ENCODE results near the gene FOXD1. TPM values are rescaled to one million over a fixed set of nuclear protein-coding genes. Genes with fewer than 3 reads are reported as not detected.

FOXD1 gene
- total RNA-seq, 4 donors from 2014 or later = 2.4 to 13.9 (median 9.6) TPM; not detected in 1

DNA sequence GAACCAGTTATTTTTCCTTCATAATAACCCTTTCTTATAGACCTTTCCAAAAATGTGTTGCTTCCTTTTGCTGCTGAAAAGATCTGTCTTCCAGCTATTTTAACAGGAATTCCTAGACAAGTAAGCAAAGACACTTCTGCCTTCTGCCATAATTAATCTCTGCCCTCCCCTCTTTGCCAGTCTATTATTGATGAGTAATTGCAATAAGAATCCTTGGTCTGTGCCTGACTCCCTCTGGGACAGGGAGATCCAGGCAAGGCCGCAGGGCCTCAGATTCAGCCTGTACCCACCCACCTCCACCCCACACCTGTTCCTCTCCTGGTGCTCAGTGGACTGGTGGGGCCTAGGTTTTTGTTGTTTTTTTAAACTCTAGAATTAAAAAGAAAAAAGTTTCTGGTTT, 8.3 kb downstream of the FOXD1 start:
- TF ChIP-seq EP300 (IDR thresholded peaks at IDR 0.05) (no peak), POLR2AphosphoS5 (IDR thresholded peaks at IDR 0.05) (no peak)
- H3K4me3 ChIP-seq = no peak overlapping the region
- WGBS, 2 donors (ENCODE audit: low coverage in 1 of 2) = 44 to 100% methylated on average over 1 of the region's 1 CpG
- H3K27me3 ChIP-seq = peaks cover 100% of the 10 kb centered on the region
- no peak for ATAC-seq
- peaks cover 0 to 20% (median 5%) of the 10 kb centered on the region in 3 donors for H3K4me1 ChIP-seq
- H3K27ac ChIP-seq = no peak overlapping the region
- H3K36me3 ChIP-seq = no peaks in the 10 kb centered on the region
- no peaks in the 10 kb centered on the region for H3K9me3 ChIP-seq

DNA sequence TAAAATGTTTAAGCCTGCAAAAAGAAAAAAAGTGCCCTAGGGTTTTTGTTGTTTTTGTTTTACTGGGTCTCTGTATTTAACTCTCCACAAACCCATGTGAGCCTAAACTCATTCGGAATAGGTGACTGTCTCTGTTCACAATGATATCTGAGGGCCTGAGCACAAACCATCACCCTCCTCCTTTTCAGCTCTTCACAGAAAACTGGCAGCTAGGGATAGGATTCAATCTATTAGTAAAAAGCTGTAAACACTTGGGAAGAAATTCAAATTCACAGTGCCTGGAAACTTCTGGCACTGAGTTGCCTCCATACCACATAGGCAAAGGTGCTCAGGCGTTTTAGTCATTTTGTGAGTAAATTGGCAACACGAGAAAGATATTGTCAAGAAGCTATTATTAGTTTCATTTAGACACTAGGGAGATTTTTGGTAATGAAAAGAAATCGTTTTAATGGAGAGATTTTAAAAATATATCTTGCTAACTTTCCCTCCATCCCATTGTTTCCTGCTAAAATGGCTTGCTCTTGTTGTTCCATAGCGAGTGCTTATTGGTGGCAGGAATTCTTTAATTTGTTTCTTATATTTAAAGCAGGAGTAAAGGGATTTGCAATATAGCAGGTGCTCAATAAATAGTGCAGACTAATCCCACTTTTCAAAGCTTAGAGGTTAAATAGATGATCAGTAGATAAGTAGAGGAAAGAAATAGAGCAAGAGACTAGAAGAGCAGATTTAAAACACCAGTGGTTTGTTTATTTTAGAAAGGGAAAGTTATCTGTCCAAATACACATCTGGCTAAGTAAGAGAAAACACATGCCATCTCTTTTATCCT, 9.7 kb downstream of the FOXD1 start:
- no peak for ATAC-seq
- no peaks in the 10 kb centered on the region for H3K9me3 ChIP-seq
- no peak overlapping the region for H3K4me3 ChIP-seq
- peaks cover 0 to 20% (median 5%) of the 10 kb centered on the region in 3 donors for H3K4me1 ChIP-seq
- TF ChIP-seq POLR2A (IDR thresholded peaks at IDR 0.05) = no peak
- TF ChIP-seq EP300 (IDR thresholded peaks at IDR 0.05) = no peak
- no peak for TF ChIP-seq POLR2AphosphoS5 (IDR thresholded peaks at IDR 0.05)
- no peak overlapping the region for H3K27ac ChIP-seq
- WGBS, 2 donors (ENCODE audit: low coverage in 1 of 2) = 31 to 44% methylated on average over 4 to 5 of the region's 5 CpGs
- H3K36me3 ChIP-seq = no peaks in the 10 kb centered on the region
- peaks cover 99% of the 10 kb centered on the region for H3K27me3 ChIP-seq

DNA sequence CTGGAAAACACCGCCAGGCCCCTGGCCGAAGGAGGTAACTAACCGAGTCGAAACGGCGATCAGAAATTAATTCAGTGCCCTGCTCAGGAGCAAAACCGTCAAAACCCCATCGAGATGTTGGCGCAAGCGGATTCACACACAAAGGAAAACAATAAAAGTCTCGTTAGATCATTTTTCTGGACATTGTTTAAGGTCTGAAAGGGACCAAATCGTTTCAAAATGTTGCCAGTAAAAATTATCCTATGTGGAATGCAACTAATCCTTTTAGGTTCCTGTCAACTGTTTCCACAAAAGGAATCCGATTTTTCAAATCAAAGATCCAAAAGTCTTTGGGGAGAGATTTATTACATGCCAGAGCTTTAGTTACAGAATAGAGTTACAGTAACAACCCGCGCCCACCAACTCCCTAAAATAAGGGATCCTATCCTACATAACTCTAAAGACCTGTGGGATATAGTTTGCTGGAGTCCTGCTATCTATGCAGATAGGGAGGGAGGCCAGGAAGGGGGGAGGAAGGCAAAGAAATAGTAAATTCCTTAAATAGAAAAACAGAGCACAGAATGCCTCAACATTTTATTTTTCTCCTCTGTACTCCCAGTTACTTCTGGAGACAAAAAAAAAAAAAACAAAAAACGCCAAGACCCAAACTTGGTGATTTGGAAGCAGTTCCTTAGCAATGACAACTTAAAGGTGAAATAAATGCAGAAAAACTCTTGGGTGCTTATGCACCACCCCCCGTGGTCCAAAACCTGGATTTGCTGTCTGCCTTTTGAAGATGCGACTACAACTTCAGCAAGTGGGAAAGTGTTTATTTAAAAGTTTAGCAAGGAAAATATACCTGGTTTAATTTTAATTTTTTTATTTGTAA, 10.6 kb downstream of the FOXD1 start:
- no peak for TF ChIP-seq POLR2AphosphoS5 (IDR thresholded peaks at IDR 0.05)
- TF ChIP-seq POLR2A (IDR thresholded peaks at IDR 0.05) = no peak
- TF ChIP-seq EP300 (IDR thresholded peaks at IDR 0.05) = no peak
- TF ChIP-seq, protein P1, sequence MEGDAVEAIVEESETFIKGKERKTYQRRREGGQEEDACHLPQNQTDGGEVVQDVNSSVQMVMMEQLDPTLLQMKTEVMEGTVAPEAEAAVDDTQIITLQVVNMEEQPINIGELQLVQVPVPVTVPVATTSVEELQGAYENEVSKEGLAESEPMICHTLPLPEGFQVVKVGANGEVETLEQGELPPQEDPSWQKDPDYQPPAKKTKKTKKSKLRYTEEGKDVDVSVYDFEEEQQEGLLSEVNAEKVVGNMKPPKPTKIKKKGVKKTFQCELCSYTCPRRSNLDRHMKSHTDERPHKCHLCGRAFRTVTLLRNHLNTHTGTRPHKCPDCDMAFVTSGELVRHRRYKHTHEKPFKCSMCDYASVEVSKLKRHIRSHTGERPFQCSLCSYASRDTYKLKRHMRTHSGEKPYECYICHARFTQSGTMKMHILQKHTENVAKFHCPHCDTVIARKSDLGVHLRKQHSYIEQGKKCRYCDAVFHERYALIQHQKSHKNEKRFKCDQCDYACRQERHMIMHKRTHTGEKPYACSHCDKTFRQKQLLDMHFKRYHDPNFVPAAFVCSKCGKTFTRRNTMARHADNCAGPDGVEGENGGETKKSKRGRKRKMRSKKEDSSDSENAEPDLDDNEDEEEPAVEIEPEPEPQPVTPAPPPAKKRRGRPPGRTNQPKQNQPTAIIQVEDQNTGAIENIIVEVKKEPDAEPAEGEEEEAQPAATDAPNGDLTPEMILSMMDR (IDR thresholded peaks at IDR 0.05) = no peak
- Histone ChIP-seq H3K27me3 (peaks cover 99% of the 10 kb centered on the region), H3K9me3 (no peaks in the 10 kb centered on the region), H3K4me3 (peak overlapping the region in 1 of 2 donors; percentile 35), H3K27ac (peak overlapping the region in 3 of 4 donors; percentile 57 to 82 (median 82)), H3K4me1 (peaks cover 0 to 20% (median 5%) of the 10 kb centered on the region in 3 donors), H3K36me3 (no peaks in the 10 kb centered on the region)
- ATAC-seq = no peak
- WGBS, 2 donors (ENCODE audit: low coverage in 1 of 2) = 8 to 13% methylated on average over 10 to 14 of the region's 18 CpGs

DNA sequence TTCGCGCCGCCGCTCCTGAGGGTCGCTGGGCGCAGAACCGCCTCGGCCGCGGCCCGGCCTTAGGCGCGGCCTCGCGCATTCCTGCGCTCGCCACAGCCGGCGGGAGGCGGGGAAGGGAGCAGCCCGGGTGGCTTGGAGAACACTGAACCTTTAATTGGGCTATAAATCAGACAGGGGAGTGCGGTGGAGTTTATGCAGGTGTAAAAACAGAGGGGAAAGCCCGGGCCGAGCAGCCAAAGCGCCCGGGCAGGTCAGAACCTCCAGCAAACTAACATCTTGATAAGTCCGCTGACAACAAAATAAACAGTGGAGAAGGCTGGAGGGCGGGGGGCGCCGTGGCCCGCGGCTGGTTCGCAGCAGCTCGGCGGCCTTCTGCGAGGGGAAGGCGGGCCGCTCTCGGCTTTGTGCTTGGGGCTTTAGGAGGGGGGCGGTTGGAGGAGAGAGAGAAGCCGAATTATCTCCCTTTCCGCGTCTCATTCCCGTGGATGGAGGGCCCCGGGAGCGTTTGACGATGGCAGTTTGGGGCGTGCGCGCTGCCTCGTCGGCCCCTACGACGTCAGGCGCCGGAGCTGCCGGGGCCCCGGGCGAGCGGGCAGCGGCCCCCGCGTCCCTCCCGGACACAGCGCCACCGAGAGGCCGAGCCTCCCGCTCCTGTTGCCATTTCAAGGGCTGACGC, 11.3 kb downstream of the FOXD1 start:
- Histone ChIP-seq H3K4me3 (peak overlapping the region in 1 of 2 donors; percentile 35), H3K4me1 (peaks cover 0 to 20% (median 5%) of the 10 kb centered on the region in 3 donors), H3K27me3 (peaks cover 99% of the 10 kb centered on the region), H3K36me3 (no peaks in the 10 kb centered on the region), H3K9me3 (no peaks in the 10 kb centered on the region), H3K27ac (peak overlapping the region in 3 of 4 donors; percentile 57 to 82 (median 82))
- TF ChIP-seq POLR2A (IDR thresholded peaks at IDR 0.05) (no peak), EP300 (IDR thresholded peaks at IDR 0.05) (no peak), POLR2AphosphoS5 (IDR thresholded peaks at IDR 0.05) (no peak)
- TF ChIP-seq, protein P1 (IDR thresholded peaks at IDR 0.05) = peak in 1 of 4 experiments; percentile 58
- ATAC-seq = peak; percentile 44
- WGBS, 2 donors (ENCODE audit: low coverage in 1 of 2) = 0 to 2% methylated on average over 2 to 14 of the region's 69 CpGs

DNA sequence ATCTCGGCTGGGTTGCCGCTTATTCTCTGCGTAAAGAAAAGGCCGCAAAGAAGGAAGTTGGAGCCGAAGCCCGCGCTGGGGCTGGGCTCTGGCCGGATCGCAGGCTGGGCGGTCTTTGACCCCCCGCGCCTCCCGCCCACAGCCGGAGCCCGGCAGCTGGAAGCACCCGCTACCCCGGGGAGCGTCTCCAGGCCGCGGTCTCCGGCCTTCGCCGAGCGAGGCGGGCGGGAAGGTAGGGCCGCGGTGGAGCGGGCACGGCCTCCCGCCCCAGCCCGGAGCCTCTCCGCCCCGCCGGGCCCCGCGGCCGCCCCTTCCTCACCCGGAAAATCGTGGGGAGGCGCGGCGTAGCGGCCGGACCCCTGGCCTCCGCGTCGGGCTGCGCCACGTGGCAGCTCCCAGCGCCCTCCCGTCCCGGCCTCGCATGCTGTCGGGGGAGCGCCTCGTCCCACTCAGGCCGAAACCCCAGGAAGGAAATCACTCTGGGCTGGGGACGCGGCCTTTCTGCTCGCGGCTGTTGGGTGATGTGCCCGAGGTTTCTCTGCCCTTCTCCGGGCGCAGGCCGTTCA, 12.0 kb downstream of the FOXD1 start:
- peak; percentile 44 for ATAC-seq

More for the DNA sequence above, 12.0 kb downstream of the FOXD1 start:
- H3K9me3 ChIP-seq = no peaks in the 10 kb centered on the region
- peaks cover 0 to 20% (median 5%) of the 10 kb centered on the region in 3 donors for H3K4me1 ChIP-seq
- no peaks in the 10 kb centered on the region for H3K36me3 ChIP-seq
- TF ChIP-seq POLR2AphosphoS5 (IDR thresholded peaks at IDR 0.05) (no peak), POLR2A (IDR thresholded peaks at IDR 0.05) (no peak), EP300 (IDR thresholded peaks at IDR 0.05) (no peak)
- TF ChIP-seq, protein P1 (IDR thresholded peaks at IDR 0.05) = no peak
- peaks cover 98% of the 10 kb centered on the region for H3K27me3 ChIP-seq
- 7 to 55% methylated on average over 2 to 3 of the region's 66 CpGs for WGBS, 2 donors (ENCODE audit: low coverage in 1 of 2)
- peak overlapping the region in 3 of 4 donors; percentile 57 to 82 (median 82) for H3K27ac ChIP-seq
- H3K4me3 ChIP-seq = peak overlapping the region in 1 of 2 donors; percentile 35
